ENCODE results near the gene SLC16A5.
"Not testable (repeated sequence)": the region's sequence is repeated elsewhere in the genome, so short reads cannot be mapped to it uniquely, and the experiment has no call there.

GRCh38 chr17:75132018-75133000 lies 44.6 kb downstream of the SLC16A5 start:
- TF ChIP-seq, protein P1, sequence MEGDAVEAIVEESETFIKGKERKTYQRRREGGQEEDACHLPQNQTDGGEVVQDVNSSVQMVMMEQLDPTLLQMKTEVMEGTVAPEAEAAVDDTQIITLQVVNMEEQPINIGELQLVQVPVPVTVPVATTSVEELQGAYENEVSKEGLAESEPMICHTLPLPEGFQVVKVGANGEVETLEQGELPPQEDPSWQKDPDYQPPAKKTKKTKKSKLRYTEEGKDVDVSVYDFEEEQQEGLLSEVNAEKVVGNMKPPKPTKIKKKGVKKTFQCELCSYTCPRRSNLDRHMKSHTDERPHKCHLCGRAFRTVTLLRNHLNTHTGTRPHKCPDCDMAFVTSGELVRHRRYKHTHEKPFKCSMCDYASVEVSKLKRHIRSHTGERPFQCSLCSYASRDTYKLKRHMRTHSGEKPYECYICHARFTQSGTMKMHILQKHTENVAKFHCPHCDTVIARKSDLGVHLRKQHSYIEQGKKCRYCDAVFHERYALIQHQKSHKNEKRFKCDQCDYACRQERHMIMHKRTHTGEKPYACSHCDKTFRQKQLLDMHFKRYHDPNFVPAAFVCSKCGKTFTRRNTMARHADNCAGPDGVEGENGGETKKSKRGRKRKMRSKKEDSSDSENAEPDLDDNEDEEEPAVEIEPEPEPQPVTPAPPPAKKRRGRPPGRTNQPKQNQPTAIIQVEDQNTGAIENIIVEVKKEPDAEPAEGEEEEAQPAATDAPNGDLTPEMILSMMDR (IDR thresholded peaks at IDR 0.05; ENCODE audit: poor library complexity, severe bottlenecking), result not testable (repeated sequence)
- TF ChIP-seq, protein P2, sequence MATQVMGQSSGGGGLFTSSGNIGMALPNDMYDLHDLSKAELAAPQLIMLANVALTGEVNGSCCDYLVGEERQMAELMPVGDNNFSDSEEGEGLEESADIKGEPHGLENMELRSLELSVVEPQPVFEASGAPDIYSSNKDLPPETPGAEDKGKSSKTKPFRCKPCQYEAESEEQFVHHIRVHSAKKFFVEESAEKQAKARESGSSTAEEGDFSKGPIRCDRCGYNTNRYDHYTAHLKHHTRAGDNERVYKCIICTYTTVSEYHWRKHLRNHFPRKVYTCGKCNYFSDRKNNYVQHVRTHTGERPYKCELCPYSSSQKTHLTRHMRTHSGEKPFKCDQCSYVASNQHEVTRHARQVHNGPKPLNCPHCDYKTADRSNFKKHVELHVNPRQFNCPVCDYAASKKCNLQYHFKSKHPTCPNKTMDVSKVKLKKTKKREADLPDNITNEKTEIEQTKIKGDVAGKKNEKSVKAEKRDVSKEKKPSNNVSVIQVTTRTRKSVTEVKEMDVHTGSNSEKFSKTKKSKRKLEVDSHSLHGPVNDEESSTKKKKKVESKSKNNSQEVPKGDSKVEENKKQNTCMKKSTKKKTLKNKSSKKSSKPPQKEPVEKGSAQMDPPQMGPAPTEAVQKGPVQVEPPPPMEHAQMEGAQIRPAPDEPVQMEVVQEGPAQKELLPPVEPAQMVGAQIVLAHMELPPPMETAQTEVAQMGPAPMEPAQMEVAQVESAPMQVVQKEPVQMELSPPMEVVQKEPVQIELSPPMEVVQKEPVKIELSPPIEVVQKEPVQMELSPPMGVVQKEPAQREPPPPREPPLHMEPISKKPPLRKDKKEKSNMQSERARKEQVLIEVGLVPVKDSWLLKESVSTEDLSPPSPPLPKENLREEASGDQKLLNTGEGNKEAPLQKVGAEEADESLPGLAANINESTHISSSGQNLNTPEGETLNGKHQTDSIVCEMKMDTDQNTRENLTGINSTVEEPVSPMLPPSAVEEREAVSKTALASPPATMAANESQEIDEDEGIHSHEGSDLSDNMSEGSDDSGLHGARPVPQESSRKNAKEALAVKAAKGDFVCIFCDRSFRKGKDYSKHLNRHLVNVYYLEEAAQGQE (IDR thresholded peaks at IDR 0.05; ENCODE audit: borderline replicate concordance), result not testable (repeated sequence)
- TF ChIP-seq RAD21 (conservative IDR thresholded peaks at IDR 0.05); TAF1 (IDR thresholded peaks at IDR 0.05; ENCODE audit: low read depth); EP300 (conservative IDR thresholded peaks at IDR 0.05; ENCODE audit: poor library complexity, severe bottlenecking); EZH2 (IDR thresholded peaks at IDR 0.05; ENCODE audit: borderline replicate concordance, insufficient read depth, low read length, poor library complexity, severe bottlenecking); MXI1 (conservative IDR thresholded peaks at IDR 0.05; ENCODE audit: poor library complexity, severe bottlenecking); SMC3 (conservative IDR thresholded peaks at IDR 0.05; ENCODE audit: poor library complexity): not testable (repeated sequence)
- peak; percentile 17 for TF ChIP-seq POLR2AphosphoS5 (IDR thresholded peaks at IDR 0.05)
